Right renal pelvis (tissue), 4 donors: Measurements from ENCODE around the gene GHRH. TPM values are rescaled to one million over a fixed set of nuclear protein-coding genes. Genes with fewer than 3 reads are reported as not detected.

Experiments
- DNase-seq, 4 donors: peaks; one replicate each; pipeline ENCODE4 v3.0.0-alpha.2; 2013; ENCODE audit warnings: low read depth in 4 of 4, low spot score in 3 of 4, missing footprints in 1 of 4
- polyA plus RNA-seq, 4 donors: library from polyadenylated mRNA; unstranded; fragments of 120-200 nt; gene quantifications; one replicate each; pipeline ENCODE4 v1.2.1, GENCODE V29; 2013; ENCODE audit not compliant: insufficient read length in 4 of 4

The GHRH gene
- polyA plus RNA-seq, 4 donors = not detected

- no peak for DNase-seq
Observed at GRCh38 chr20:37293301-37293943, 31.8 kb upstream of the GHRH start.

DNA sequence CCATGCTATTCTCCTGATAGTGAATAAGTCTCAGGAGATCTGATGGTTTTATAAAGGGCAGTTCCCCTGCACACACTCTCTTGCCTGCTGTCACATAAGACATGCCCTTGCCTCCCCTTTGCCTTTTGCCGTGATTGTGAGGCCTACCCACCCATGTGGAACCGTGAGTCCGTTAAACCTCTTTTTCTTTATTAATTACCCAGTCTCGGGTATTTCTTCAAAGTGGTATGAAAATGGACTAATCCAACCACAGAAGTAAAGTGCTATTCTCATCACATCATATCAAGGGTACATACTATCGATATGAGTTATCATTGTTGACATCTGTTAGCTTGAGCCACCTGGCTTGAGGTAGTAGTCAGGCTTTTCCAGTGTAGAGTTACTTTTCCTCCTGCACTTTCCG is 30.1 kb upstream of the GHRH start:
- DNase-seq = no peak

DNA sequence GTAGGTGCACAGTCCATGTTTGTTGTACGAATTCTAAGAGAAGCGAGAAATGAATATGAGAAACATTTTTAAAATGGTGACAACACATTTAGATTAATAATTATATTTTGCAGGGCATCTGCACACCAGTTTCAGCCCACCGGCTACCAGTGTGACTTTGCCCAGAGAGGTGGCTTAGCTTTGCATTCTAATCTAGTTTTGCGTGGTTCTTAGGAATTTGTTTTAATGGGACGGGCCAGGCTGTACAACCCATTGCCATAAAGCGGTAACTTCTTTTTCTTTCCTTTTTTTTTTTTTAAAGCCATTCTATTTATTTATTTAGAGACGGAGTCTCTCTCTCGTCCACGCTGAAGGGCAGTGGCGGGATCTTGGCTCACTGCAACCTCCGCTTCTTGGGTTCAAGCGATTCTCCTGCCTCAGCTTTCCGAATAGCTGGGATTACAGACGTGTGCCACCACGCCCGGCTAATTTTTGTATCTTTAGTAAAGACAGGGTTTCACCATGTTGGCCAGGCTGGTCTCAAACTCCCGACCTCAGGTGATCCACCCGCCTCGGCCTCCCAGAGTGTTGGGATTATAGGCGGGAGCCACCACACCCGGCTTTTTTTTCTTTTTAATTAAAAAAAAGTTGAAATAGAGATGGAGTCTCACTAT is 28.7 kb upstream of the GHRH start:
- DNase-seq = no peak

GRCh38 chr20:37288091-37288490 is 26.5 kb upstream of the GHRH start:
- no peak for DNase-seq

DNA sequence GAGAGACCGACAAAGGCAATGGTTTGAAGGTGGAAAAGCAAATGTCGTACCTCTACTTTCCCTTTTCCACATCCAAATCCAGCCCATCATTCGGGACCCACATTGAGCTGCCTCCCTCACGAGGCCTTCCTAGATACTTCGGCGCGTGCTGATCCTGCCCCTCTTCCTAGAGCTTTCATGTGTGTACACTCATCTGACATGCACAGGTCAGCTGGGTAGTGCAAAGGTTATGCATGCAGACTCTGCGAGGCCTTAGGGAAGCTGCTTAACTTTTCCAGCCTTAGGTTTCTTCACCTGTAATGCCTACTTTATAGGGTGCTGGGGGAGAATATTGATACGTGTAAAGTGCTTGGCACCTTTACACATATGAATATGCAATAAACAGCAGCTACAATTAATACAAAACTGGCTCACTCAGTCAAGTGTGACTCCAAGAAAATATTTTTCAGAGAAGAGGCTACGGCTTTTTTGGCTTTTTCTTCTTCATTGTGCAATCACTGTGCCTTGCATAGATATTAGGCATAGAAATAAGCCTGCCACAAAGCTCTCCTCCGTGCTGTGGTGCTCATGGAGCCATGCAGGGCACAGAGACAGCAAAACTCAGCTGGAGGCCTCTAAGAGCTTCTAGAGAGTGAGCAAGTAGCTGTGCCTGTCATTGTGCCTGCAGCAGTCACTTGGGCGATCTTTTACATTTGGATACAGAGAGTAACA is 24.2 kb upstream of the GHRH start:
- DNase-seq = no peak

DNA sequence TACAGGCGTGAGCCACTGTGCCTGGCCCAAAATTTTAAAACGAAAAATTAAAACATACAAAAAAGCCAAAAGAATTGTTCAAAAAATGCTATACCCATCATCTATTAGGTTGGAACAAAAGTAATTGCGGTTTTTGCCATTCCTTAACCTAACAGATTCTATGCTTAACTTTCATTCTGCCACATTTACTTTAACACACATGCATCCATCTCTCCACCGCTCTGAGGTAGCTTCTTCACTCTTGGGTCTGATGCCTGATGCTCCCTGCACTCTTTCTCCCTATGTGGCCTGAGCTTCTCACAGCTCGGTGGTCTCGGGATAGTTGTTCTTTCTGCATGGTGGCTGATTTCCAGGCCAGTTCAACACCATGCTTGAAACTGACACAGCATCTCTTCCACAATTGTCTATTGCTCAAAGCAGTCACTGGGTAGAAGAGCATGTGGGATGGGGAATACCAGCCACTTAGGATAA is 23.1 kb upstream of the GHRH start:
- no peak for DNase-seq

DNA sequence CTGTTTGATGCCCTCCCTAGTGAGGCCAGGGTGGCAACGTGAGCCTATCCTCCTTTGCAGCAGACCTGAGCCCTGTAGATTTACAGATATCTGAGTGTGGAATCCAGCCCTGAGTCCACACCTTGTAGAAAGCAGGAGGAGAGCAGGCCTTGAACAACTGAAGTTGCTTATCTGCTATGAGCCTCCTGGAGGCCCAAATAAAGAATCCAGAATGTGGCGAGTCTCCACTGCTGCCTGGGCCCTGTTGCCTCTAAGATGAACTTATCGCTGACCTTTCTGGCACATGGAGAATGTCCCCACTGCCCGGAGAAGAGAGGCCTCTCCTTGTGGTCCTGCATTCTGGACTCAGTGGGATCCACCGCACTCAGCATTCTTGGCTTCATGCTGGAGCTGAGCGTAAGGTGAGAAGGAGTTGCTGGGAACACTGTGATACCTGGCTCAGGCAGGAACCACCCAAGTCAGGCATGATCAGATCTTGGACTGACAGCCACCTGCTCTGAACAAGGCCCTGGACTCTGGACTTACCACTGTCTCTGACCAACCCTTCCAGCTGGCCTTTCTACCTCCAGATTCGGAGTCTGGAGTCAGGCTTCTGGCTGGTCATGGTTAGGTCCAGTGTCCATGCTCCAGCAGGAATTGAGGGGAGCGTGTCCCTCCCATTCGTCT is 22.0 kb upstream of the GHRH start:
- no peak for DNase-seq

GRCh38 chr20:37282556-37282955 is 20.9 kb upstream of the GHRH start:
- DNase-seq = peak in 2 of 4 donors; percentile 9 to 22

GRCh38 chr20:37280403-37280802 is 18.8 kb upstream of the GHRH start:
- DNase-seq = no peak

- DNase-seq = no peak
Observed at GRCh38 chr20:37279820-37280219, 18.2 kb upstream of the GHRH start.

DNA sequence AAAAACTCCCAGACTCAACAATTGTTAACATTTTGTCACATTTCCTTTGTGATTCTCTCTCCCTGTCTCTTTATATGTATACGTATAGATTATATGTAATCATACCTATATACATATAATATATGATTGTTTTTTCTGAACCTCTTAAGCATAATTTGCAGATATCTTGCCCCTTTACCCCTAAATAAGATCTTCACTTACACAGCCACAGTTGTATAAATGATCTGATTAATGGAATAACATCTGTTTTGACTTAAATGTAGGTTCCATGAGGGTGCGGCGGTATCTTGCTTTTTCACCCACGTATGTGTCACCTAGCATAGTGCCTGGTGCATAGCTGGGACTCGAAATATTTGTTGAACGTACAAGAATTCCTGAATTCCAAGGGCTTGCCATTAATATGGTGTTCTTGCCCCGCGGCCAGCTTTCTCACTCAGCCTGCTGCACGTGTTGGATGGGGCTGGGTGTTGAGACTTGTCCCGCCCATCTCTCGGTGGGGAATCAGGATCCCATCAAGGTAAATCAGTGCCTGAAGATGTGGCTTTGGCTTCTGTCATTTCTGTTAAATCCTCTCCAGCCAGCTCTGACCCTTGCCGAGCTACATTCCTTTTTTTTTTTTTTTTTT is 17.5 kb upstream of the GHRH start:
- DNase-seq = no peak

- DNase-seq = no peak
Observed at GRCh38 chr20:37277253-37277593, 15.6 kb upstream of the GHRH start.

DNA sequence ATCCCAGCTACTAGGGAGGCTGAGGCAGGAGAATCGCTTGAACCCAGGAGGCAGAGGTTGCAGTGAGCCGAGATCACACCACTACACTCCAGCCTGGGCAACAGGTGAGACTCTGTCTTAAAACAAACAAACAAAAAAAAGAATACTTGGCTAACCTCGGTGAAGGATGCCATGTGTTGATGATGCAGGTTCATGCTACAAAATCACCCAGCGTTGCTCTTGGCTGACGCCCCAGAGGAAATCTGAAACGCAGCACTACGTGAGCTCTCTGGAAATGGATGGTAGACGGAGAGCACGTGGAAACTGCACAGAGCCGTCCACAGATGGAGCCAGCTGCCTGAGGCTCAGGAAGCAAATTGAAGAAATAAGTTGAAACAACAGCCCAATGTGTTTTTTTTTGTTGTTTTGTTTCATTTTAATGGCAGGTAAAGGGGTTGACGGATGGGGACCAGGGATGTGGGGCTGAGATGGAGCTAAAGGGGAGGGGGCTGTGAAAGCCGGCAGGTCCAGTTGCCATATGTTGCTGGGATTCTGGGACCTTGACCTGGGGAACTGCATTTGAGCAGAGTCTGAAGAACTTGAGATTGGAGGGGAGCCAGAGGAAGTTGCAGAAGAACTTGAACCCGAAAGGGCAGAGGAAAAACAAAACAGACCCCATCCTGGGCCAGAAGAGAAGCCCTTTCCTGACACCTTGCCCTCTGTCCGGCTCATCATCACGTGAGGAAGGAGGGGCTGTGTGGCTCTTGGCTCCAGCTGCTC is 15.1 kb upstream of the GHRH start:
- peak; percentile 48 to 62 (median 54) for DNase-seq

DNA sequence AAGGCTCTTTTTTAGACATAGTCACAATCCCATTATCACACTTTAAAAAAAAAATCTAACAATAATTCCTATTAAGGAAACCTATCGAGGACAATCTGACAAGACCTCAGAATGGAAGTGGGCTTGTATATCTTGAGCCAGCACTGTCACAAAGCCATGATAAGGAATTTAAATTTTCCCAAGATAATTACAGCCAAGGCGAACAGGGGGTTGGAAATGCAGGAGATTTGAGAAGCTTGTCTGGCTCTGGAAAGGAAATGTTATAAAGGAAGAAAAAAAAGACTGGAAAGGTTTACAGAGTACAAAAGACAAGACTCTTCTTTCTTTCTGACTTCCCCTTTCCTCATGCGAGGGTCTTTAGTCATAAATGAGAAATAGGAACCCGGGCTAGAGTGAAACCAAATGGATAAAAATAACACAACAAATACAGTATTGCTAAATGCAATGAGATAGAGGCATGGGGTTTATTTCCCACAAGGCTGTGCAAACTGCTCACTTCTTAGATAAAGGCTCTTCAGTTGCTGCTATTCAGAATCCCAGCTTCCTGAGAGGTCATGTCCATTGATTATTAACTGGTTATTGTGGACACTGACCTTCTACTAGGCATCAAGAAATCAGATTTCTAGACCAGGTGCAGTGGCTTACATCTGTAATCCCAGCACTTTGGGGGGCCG is 13.4 kb upstream of the GHRH start:
- DNase-seq = no peak

DNA sequence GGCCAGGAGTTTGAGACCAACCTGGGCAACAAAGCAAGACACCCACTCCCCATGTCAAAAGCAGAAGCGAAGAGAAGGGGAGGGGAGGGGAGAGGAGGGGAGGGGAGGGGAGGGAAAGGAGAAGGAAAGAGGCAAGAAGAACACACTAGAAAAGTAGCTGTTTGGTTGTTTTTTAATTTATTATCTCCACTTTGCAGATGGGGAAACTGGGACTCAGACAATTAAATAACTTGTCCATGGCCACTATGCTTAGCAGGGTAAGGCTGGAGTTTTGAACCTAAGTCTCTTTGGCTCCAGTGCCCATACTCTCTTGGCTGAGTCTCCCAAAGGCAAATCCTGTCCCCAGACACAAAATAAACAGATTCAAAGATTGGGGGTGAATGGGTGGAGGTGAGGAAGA is 12.4 kb upstream of the GHRH start:
- no peak for DNase-seq

DNA sequence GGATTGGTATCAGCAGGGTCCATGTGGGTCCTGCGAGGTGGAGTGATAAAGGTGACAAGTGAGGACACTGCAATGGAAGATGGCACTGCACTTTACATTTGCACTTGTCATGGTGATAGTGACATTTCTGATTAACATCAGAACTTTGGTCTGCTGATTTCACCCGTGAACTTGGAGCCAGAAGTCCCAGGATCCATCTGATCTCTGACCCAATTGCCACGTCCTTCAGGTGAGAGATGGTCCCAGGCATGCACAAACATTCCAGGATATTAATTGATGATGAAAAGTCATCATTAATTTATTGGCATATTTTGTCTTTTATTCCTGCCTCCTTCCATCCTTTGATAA is 9.8 kb upstream of the GHRH start:
- DNase-seq = no peak

- no peak for DNase-seq
Observed at GRCh38 chr20:37270576-37271420, 9.2 kb upstream of the GHRH start.

GRCh38 chr20:37267667-37268313 is 6.2 kb upstream of the GHRH start:
- no peak for DNase-seq
